H9 (cell line): ENCODE results near the gene CALY. TPM values are rescaled to one million over a fixed set of nuclear protein-coding genes. Genes with fewer than 3 reads are reported as not detected.

Source experiments
- DNase-seq: peaks from one replicate; pipeline ENCODE4 v3.0.0-alpha.2; 2017
- H2AFZ ChIP-seq: one replicate; pipeline ENCODE4 v1.6.1; 2013; ENCODE audit warnings: mild to moderate bottlenecking, low read length, control low read depth, moderate library complexity
- H2AK5ac ChIP-seq: 2 replicates; pipeline ENCODE4 v1.6.1; 2013; ENCODE audit warnings: low read length, control low read depth, mixed read lengths; ENCODE audit not compliant: insufficient read length
- H2BK120ac ChIP-seq: one replicate; pipeline ENCODE4 v1.6.1; 2013; ENCODE audit warnings: low read depth, mild to moderate bottlenecking, low read length, control low read depth, inconsistent platforms; ENCODE audit not compliant: poor library complexity, severe bottlenecking
- H2BK12ac ChIP-seq: 2 replicates; pipeline ENCODE4 v1.6.1; 2013; ENCODE audit warnings: low read length, control low read depth, mixed read lengths, low read depth; ENCODE audit not compliant: insufficient read length
- H2BK15ac ChIP-seq: 2 replicates; pipeline ENCODE4 v1.6.1; 2013; ENCODE audit warnings: low read depth, low read length, control low read depth
- H2BK20ac ChIP-seq: one replicate; pipeline ENCODE4 v1.6.1; 2013; ENCODE audit warnings: low read depth, mild to moderate bottlenecking, low read length, control low read depth, inconsistent platforms; ENCODE audit not compliant: poor library complexity, severe bottlenecking
- H2BK5ac ChIP-seq: 2 replicates; pipeline ENCODE4 v1.6.1; 2013; ENCODE audit warnings: low read length, control low read depth, mixed read lengths; ENCODE audit not compliant: insufficient read length
- H3K14ac ChIP-seq: 2 replicates; pipeline ENCODE4 v1.6.1; 2013; ENCODE audit warnings: low read length, control low read depth; ENCODE audit not compliant: insufficient read depth
- H3K18ac ChIP-seq: 2 replicates; pipeline ENCODE4 v1.6.1; 2013; ENCODE audit warnings: low read depth, mild to moderate bottlenecking, mixed read lengths, low read length, control low read depth; ENCODE audit not compliant: insufficient read length
- H3K23ac ChIP-seq: 2 replicates; pipeline ENCODE4 v1.6.1; 2013; ENCODE audit warnings: low read length, control low read depth, mixed read lengths, low read depth; ENCODE audit not compliant: insufficient read length
- H3K23me2 ChIP-seq: 2 replicates; pipeline ENCODE4 v1.6.1; 2013; ENCODE audit warnings: low read depth, mild to moderate bottlenecking, mixed read lengths, low read length, control low read depth; ENCODE audit not compliant: insufficient read length, poor library complexity, severe bottlenecking
- H3K27ac ChIP-seq: 2 replicates; pipeline ENCODE4 v1.5.1; 2013; ENCODE audit warnings: low read length, control low read depth, mixed read lengths, low read depth; ENCODE audit not compliant: insufficient read length
- H3K27me3 ChIP-seq: 2 replicates; pipeline ENCODE4 v1.6.1; 2013; ENCODE audit warnings: low read length, control low read depth, inconsistent platforms; ENCODE audit not compliant: insufficient read depth
- H3K4ac ChIP-seq: 2 replicates; pipeline ENCODE4 v1.6.1; 2013; ENCODE audit warnings: low read depth, mild to moderate bottlenecking, control low read depth, inconsistent platforms, low read length, moderate library complexity
- H3K4me1 ChIP-seq: 2 replicates; pipeline ENCODE4 v1.6.1; 2013; ENCODE audit warnings: low read length, control low read depth, inconsistent platforms; ENCODE audit not compliant: insufficient read depth
- H3K4me2 ChIP-seq: 2 replicates; pipeline ENCODE4 v1.6.1; 2013; ENCODE audit warnings: low read length, control low read depth, mixed read lengths; ENCODE audit not compliant: insufficient read length, insufficient read depth
- H3K56ac ChIP-seq: 2 replicates; pipeline ENCODE4 v1.6.1; 2013; ENCODE audit warnings: low read depth, mild to moderate bottlenecking, mixed read lengths, low read length, control low read depth; ENCODE audit not compliant: insufficient read length
- H3K79me1 ChIP-seq: 2 replicates; pipeline ENCODE4 v1.6.1; 2013; ENCODE audit warnings: low read depth, mild to moderate bottlenecking, moderate library complexity, low read length, control low read depth, inconsistent platforms; ENCODE audit not compliant: insufficient read depth, poor library complexity, severe bottlenecking
- H3K79me2 ChIP-seq: 2 replicates; pipeline ENCODE4 v1.6.1; 2013; ENCODE audit warnings: low read length, control low read depth, inconsistent platforms; ENCODE audit not compliant: insufficient read depth
- H3K9ac ChIP-seq: 2 replicates; pipeline ENCODE4 v1.6.1; 2013; ENCODE audit warnings: low read length, control low read depth, mixed read lengths; ENCODE audit not compliant: insufficient read length; ENCODE audit errors: extremely low read depth
- H3K9me3 ChIP-seq: one replicate; pipeline ENCODE4 v1.6.1; 2013; ENCODE audit warnings: low read depth, low read length, inconsistent platforms; ENCODE audit not compliant: control insufficient read depth
- H3T11ph ChIP-seq: one replicate; pipeline ENCODE4 v1.6.1; 2013; ENCODE audit warnings: mild to moderate bottlenecking, low read length, control low read depth, inconsistent platforms
- H4K20me1 ChIP-seq: one replicate; pipeline ENCODE4 v1.6.1; 2013; ENCODE audit not compliant: control insufficient read depth, insufficient read length, insufficient read depth
- H4K5ac ChIP-seq: 2 replicates; pipeline ENCODE4 v1.6.1; 2013; ENCODE audit warnings: low read depth, mild to moderate bottlenecking, mixed read lengths, low read length, control low read depth; ENCODE audit not compliant: insufficient read length
- H4K8ac ChIP-seq: replicated peaks from 2 replicates; pipeline ENCODE4 v1.6.1; 2013; ENCODE audit warnings: low read length, control low read depth, mixed read lengths, low read depth; ENCODE audit not compliant: insufficient read length
- H4K91ac ChIP-seq: 2 replicates; pipeline ENCODE4 v1.6.1; 2013; ENCODE audit warnings: low read depth, mild to moderate bottlenecking, moderate library complexity, mixed read lengths, low read length, control low read depth; ENCODE audit not compliant: insufficient read length
- H3K27ac Mint-ChIP-seq, 3 experiments: 2 replicates in 2 of 3; 3 replicates in 1 of 3; pipeline ENCODE4 v1.8.0; 2020 to 2021; ENCODE audit warnings: mixed read lengths in 3 of 3, mild to moderate bottlenecking in 1 of 3, moderate library complexity in 1 of 3
- H3K27me3 Mint-ChIP-seq: 2 replicates; pipeline ENCODE4 v1.8.0; 2021; ENCODE audit warnings: low read depth, mild to moderate bottlenecking, moderate library complexity, mixed read lengths
- H3K36me3 Mint-ChIP-seq, 3 experiments: 2 replicates in 2 of 3; 3 replicates in 1 of 3; pipeline ENCODE4 v1.8.0; 2020 to 2021; ENCODE audit warnings: low read depth in 3 of 3, mixed read lengths in 3 of 3; ENCODE audit not compliant: insufficient read depth in 1 of 3
- H3K4me1 Mint-ChIP-seq, 2 experiments: 2 replicates each; pipeline ENCODE4 v1.8.0; 2020; ENCODE audit warnings: mixed read lengths in 2 of 2
- H3K4me3 Mint-ChIP-seq, 2 experiments: 2 replicates in 1 of 2; 3 replicates in 1 of 2; pipeline ENCODE4 v1.8.0; 2020 to 2021; ENCODE audit warnings: mild to moderate bottlenecking in 2 of 2, mixed read lengths in 2 of 2, moderate library complexity in 1 of 2
- H3K9me3 Mint-ChIP-seq, 2 experiments: 2 replicates in 1 of 2; 3 replicates in 1 of 2; pipeline ENCODE4 v1.8.0; 2020; ENCODE audit warnings: mild to moderate bottlenecking in 2 of 2, mixed read lengths in 2 of 2, moderate library complexity in 1 of 2
- CTCF ChIP-seq: fragments of 200-600 bp; sonication (generic); conservative IDR thresholded peaks from 3 replicates; pipeline ENCODE4 v1.8.0; 2021; ENCODE audit warnings: antibody characterized with exemption, mild to moderate bottlenecking
- WGBS: extraction: QIAGEN DNeasy Blood & Tissue Kit; methylation state at CpG from one replicate; pipeline ENCODE4 v1.1.7; 2013; ENCODE audit warnings: missing lambda C conversion rate, low lambda C conversion rate, mixed read lengths; ENCODE audit not compliant: insufficient read length; ENCODE audit errors: extremely low coverage; 5-methylcytosine and 5-hydroxymethylcytosine counted together
- total RNA-seq: library from RNA; stranded (reverse); gene quantifications from 2 replicates; pipeline ENCODE4 v1.2.1, GENCODE V29; 2021

The CALY gene
- total RNA-seq, 1 experiment from 2014 or later = 2.9 TPM

GRCh38 chr10:133359554-133359971 is 22.9 kb upstream of the CALY start:
- Histone ChIP-seq H3T11ph (no peak overlapping the region), H2AFZ (no peak overlapping the region), H3K23me2 (no peaks in the 10 kb centered on the region), H2BK120ac (no peak overlapping the region), H3K9ac (no peak overlapping the region), H2BK15ac (no peak overlapping the region), H3K4me1 (no peaks in the 10 kb centered on the region), H3K79me2 (no peaks in the 10 kb centered on the region), H4K5ac (no peak overlapping the region), H3K23ac (no peak overlapping the region), H4K20me1 (no peaks in the 10 kb centered on the region), H4K91ac (no peak overlapping the region), H3K27ac (no peak overlapping the region), H3K14ac (no peak overlapping the region), H3K56ac (no peak overlapping the region), H2BK5ac (no peak overlapping the region), H4K8ac (no peak overlapping the region), H3K79me1 (no peaks in the 10 kb centered on the region), H2BK12ac (no peak overlapping the region), H3K4me2 (no peak overlapping the region), H2BK20ac (no peak overlapping the region), H3K9me3 (no peaks in the 10 kb centered on the region), H2AK5ac (no peak overlapping the region), H3K18ac (no peak overlapping the region), H3K4ac (no peak overlapping the region), H3K27me3 (no peaks in the 10 kb centered on the region; the same call in 1 of the 2 replicates)
- Mint-ChIP-seq H3K27ac (no peak overlapping the region), H3K36me3 (peaks cover 17 to 30% (median 29%) of the 10 kb centered on the region in 3 experiments; a peak in 6 of 7 replicates), H3K4me1 (peaks cover 0 to 2% of the 10 kb centered on the region in 2 experiments; a peak in 1 of 4 replicates), H3K4me3 (no peak overlapping the region), H3K9me3 (no peaks in the 10 kb centered on the region), H3K27me3 (peaks cover 24% of the 10 kb centered on the region)
- no peak for TF ChIP-seq CTCF
- WGBS = no CpG with 5 or more reads among the region's 6 CpGs
- DNase-seq = no peak
